Measurements from ENCODE around the gene MGAT4A.
"Not testable (repeated sequence)": the region's sequence is repeated elsewhere in the genome, so short reads cannot be mapped to it uniquely, and the experiment has no call there.

MGAT4A gene

GRCh38 chr2:98759827-98760625, 29.1 kb upstream of the MGAT4A start:
- DNase-seq (ENCODE audit: low spot score), result no peak

- no peak for DNase-seq (ENCODE audit: low spot score)
These were observed 28.4 kb upstream of the MGAT4A start for GRCh38 chr2:98759338-98759737.

DNA sequence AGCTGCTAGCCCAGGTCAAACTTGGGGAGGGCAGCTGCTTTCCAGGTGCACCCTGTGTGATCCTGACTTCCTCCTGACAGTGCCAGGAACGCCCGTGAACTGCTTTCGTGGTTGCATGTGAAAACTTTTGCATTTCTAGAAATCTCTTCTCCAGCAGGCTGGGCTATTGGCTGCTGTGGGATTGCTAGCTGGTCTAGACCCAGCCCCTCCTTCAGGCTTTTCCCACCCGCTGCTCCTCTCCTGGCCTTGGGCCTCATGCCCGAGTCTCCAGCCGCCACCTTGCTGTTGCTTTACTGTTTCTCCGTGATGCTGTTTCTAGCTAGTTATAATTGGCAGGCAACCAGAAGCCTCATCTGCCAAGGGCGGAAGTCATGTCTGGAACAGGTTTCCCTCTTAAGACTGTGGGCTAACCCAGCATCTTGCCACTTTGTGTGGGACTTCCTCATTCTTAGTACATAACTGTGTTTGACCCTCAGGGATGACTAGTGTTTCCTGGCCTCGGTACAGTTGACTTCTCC, 27.0 kb upstream of the MGAT4A start:
- no peak for DNase-seq (ENCODE audit: low spot score)

DNA sequence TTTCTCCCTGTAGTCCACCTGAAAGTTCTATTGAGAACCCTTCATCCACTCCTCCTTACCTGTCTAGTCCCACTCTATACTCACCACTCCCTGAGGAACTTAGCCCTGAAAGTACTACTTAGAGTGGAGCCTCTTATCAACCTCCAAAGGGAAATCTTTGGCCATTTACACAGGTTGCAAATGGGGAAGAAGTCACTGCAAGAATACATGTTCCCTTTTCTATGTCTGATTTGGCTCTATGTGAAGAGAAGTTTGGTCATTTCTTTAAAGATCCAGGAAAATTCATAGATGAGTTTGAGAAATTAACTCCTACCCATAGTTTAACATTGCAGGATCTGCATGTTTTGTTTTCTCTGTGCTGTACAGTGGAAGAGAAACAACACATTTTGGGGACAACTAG, 22.9 kb upstream of the MGAT4A start:
- DNase-seq (ENCODE audit: low spot score), result no peak

DNA sequence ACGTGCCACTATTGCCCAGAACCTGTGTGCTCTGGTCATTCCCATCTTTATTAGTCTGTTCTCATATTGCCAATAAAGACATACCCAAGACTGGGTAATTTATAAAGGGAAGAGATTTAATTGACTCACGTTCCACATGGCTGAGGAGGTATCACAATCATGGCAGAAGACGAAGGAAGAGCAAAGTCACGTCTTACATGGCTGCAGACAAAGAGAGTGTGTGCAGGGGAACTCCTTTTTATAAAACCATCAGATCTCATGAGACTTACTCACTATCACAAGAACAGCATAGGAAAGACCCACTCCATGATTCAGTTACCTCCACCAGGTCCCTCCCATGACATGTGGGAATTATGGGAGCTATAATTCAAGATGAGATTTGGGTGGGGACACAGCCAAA, 21.8 kb upstream of the MGAT4A start:
- not testable (repeated sequence) for DNase-seq (ENCODE audit: low spot score)

- no peak for DNase-seq (ENCODE audit: low spot score)
These were observed 20.8 kb upstream of the MGAT4A start for GRCh38 chr2:98751748-98752147.

- no peak for DNase-seq (ENCODE audit: low spot score)
These were observed 19.8 kb upstream of the MGAT4A start for GRCh38 chr2:98750593-98751282.

- no peak for DNase-seq (ENCODE audit: low spot score)
These were observed 18.1 kb upstream of the MGAT4A start for GRCh38 chr2:98749066-98749450.

- no peak for DNase-seq (ENCODE audit: low spot score)
These were observed 17.5 kb upstream of the MGAT4A start for GRCh38 chr2:98748292-98749065.

DNA sequence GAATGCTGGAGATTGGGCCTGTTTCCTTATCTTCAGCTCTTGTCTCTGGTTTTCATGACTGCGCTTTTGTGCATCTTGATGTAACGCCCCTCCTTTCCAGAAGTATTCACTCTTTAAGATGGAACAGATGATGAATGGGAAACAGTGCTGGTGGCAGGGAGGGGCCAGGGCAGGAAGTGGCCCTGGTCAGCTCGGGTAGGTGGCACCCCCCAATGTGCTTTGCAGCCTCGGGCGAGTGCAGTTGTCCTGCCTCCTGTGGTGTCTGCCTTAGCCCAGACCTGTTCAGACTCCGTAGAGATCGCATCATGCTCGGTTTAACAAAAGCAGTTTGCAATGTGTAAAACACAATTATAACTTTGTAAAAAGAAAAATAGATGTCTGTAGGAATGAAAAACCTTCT, 17.0 kb upstream of the MGAT4A start:
- no peak for DNase-seq (ENCODE audit: low spot score)

DNA sequence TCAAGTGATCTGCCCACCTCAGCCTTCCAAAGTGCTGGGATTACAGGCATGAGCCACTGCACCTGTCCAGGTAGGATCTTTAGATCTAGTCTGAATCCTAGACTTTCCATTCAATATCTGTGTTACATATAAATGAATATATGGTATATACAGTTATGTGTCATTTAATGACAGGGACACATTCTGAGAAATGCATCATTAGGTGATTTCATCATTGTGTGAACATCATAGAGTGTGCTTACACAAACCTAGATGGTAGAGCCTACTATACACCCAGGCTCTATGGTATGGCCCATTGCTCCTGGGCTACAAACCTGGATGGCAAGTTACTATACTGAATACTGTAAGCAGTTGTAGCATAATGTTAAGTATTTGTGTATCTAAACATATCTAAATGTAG, 15.5 kb upstream of the MGAT4A start:
- DNase-seq (ENCODE audit: low spot score), result no peak

DNA sequence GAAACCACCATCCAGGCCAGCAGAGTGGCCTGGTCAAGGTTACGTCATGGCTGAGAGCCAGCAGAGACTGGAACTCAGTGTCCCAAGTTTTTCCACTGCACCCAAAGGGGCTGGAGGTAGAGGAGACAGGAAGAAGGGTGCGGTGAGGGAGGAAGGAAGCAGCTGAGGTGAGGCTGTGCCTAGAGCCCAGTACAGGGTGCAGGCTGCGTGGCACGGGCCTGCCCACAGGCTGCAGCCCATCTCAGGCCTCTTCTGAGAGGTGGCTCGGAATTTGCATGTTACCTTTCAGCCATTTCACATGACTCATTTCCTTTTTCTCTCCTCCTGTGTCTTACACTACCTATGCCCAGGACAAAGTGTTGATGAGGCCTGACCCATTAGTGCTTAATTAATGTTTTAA, 13.7 kb upstream of the MGAT4A start:
- no peak for DNase-seq (ENCODE audit: low spot score)

DNA sequence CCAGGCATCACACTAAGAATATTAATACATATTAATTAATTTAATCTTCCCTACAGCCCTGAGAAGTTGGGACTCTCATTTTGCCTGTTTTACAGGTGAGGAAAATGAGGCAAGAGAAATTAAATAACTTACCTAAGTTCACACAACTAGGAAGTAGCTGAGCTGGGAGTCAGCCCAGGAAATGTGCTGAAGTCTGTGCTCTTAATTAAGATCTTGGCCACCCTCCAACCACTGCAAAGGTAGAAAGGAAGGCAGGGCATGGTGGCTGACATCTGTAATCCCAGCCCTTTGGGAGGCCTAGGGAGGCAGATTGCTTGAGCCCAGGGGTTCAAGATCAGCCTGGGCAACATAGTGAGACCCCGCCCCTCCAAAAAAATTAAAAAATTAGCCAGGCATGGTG, 12.9 kb upstream of the MGAT4A start:
- no peak for DNase-seq (ENCODE audit: low spot score)

- DNase-seq (ENCODE audit: low spot score), result no peak
These were observed 8.1 kb upstream of the MGAT4A start for GRCh38 chr2:98739020-98739419.

- DNase-seq (ENCODE audit: low spot score), result no peak
These were observed 7.4 kb upstream of the MGAT4A start for GRCh38 chr2:98738304-98738703.

- DNase-seq (ENCODE audit: low spot score), result no peak
These were observed 6.9 kb upstream of the MGAT4A start for GRCh38 chr2:98737848-98738247.

DNA sequence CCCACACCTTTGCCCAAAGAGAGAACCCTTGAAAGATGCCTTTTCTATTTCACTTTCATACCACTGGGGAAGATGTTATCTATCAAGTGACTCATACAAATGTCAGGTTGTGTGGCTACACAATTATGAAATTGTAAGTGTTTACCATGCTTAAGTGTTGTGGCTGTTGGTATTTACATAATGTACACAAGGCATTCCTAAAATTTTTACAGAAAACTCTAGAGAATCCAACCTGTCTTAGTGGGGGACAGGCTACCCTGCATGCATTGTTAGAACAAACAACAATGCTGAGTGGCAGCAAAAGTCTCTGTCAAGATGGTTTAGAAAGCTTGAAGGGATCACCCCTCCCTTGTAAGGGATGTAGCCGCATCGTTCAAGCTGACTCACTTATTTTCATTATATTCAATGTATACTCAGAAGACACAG, 5.5 kb upstream of the MGAT4A start:
- DNase-seq (ENCODE audit: low spot score), result no peak

GRCh38 chr2:98734823-98735260, 3.9 kb upstream of the MGAT4A start:
- no peak for DNase-seq (ENCODE audit: low spot score)

DNA sequence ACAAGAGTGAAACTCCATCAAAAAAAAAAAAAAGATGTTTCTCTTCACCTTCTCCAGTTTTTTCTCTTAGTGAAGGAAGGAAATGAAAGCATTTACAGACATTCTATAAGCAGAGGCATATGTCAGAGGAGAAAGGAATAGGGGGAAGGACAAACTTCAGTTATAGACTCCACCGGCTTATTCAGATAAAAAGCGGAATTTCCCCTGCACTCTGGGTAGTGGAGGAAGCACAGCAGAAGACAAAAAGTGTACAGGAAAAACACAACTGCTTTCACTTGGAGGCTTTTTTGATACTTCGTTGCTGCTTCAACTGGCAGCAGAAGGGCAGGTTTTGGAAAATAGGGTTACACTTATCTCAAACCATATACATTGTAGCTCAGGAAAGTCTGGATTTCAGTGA, 3.2 kb upstream of the MGAT4A start:
- DNase-seq (ENCODE audit: low spot score), result no peak

DNA sequence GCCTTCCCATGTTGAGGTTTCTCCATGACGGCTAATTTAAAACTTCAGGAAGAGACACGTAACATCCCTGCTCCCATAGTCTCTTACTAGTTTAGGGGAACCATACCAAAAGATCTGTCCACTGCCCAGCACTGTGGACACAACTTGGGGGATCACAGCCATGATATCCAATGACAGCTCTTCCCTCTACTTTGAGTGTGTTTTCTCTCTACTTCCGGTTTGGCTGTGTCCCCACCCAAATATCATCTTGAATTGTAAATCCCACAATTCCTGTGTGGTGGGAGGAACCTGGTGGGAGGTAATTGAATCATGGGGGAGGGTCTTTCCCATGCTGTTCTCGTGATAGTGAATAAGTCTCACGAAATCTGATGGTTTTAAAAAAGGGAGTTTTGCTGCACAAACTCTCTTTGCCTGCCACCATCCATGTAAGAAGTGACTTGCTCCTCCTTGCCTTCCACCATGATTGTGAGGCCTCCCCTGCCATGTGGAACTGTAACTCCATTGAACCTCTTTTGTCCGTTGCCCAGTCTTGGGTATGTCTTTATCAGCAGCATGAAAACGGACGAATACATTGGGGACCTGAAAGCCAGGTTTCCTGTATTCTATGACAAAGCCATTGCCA, 1.6 kb upstream of the MGAT4A start:
- no peak for DNase-seq (ENCODE audit: low spot score)

- no peak for DNase-seq (ENCODE audit: low spot score)
These were observed 990 bp upstream of the MGAT4A start for GRCh38 chr2:98731894-98732349.

DNA sequence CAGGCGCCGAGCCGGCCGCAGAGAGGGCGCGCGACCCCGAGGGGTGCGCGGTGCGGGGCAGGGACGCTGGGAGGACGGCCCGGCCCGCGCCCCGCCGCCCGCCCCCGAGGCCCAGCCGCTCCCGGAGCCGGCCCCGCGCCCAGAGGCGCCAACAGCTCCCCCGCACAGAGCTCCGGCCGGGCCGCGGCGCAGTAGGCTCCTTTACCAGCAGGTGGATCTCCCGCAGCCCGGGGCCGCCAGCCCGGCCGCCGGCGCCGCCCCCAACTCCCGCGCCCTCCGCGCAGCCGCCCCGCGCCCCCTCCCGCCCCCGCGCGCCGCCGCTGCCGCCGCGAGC, 258 bp downstream of the MGAT4A start:
- DNase-seq (ENCODE audit: low spot score), result no peak

Data from iPS-NIHi11 (cell line).